ENCODE results near the gene CCIN.
"Not testable (repeated sequence)": the region's sequence is repeated elsewhere in the genome, so short reads cannot be mapped to it uniquely, and the experiment has no call there.

Gene CCIN

GRCh38 chr9:36169166-36169565, at the start of gene CCIN:
Gene CCIN (plus strand): TSS chr9:36169388. CDS start chr9:36169503, 115 bp downstream.
- no peak for DNase-seq (ENCODE audit: low spot score)

- DNase-seq (ENCODE audit: low spot score): no peak
These were observed 49.7 kb upstream of the CCIN start for GRCh38 chr9:36119476-36119875.

- DNase-seq (ENCODE audit: low spot score): no peak
These were observed 48.5 kb upstream of the CCIN start for GRCh38 chr9:36120705-36121104.

GRCh38 chr9:36121971-36122370, 47.2 kb upstream of the CCIN start:
- DNase-seq (ENCODE audit: low spot score): no peak

GRCh38 chr9:36123515-36123914, 45.7 kb upstream of the CCIN start:
- DNase-seq (ENCODE audit: low spot score): no peak

- DNase-seq (ENCODE audit: low spot score): no peak
These were observed 43.9 kb upstream of the CCIN start for GRCh38 chr9:36125062-36125855.

GRCh38 chr9:36126016-36126730, 43.0 kb upstream of the CCIN start:
- DNase-seq (ENCODE audit: low spot score): no peak

- no peak for DNase-seq (ENCODE audit: low spot score)
These were observed 41.4 kb upstream of the CCIN start for GRCh38 chr9:36127652-36128244.

- DNase-seq (ENCODE audit: low spot score): no peak
These were observed 40.8 kb upstream of the CCIN start for GRCh38 chr9:36128349-36128748.

GRCh38 chr9:36129139-36129538, 40.0 kb upstream of the CCIN start:
- DNase-seq (ENCODE audit: low spot score): no peak

GRCh38 chr9:36131666-36132065, 37.5 kb upstream of the CCIN start:
- not testable (repeated sequence) for DNase-seq (ENCODE audit: low spot score)

- DNase-seq (ENCODE audit: low spot score): peak; percentile 21
These were observed 37.1 kb upstream of the CCIN start for GRCh38 chr9:36132086-36132485.

GRCh38 chr9:36134761-36135505, 34.3 kb upstream of the CCIN start:
- no peak for DNase-seq (ENCODE audit: low spot score)

GRCh38 chr9:36135741-36136271, 33.4 kb upstream of the CCIN start:
- DNase-seq (ENCODE audit: low spot score): no peak

GRCh38 chr9:36136272-36136893, 32.8 kb upstream of the CCIN start, which contains the start of gene GLIPR2:
Gene GLIPR2 (plus strand): TSS chr9:36136733. CDS start chr9:36136779, 46 bp downstream.
- peak; percentile 92 for DNase-seq (ENCODE audit: low spot score)

- DNase-seq (ENCODE audit: low spot score): no peak
These were observed 32.2 kb upstream of the CCIN start for GRCh38 chr9:36136894-36137391.

GRCh38 chr9:36137392-36138004, 31.7 kb upstream of the CCIN start:
- peak; percentile 61 for DNase-seq (ENCODE audit: low spot score)

- no peak for DNase-seq (ENCODE audit: low spot score)
These were observed 30.7 kb upstream of the CCIN start for GRCh38 chr9:36138496-36138895.

- DNase-seq (ENCODE audit: low spot score): no peak
These were observed 30.3 kb upstream of the CCIN start for GRCh38 chr9:36138901-36139300.
